ENCODE measurements around the gene PKP1.

Gene PKP1

GRCh38 chr1:201310251-201310985 is 27.1 kb downstream of the PKP1 start:
- Histone ChIP-seq H3K4me2 (ENCODE audit: low read length) (no peak overlapping the region), H3K9me2 (ENCODE audit: low read depth, low read length) (no peaks in the 10 kb centered on the region), H3K4me1 (ENCODE audit: insufficient read depth, low read length, severe bottlenecking) (no peaks in the 10 kb centered on the region), H4K20me1 (ENCODE audit: insufficient read depth, low read length) (no peaks in the 10 kb centered on the region), H3K36me3 (ENCODE audit: insufficient read depth, low read length) (no peaks in the 10 kb centered on the region), H3K27me3 (ENCODE audit: insufficient read depth, low read length) (0 out of 2 replicates have a peak, but pooled peaks cover 5% of the 10 kb centered on the region), H3K9ac (ENCODE audit: low read length) (no peak overlapping the region), H3K27ac (ENCODE audit: low read depth, low read length, poor library complexity, severe bottlenecking) (no peak overlapping the region), H3K79me2 (ENCODE audit: insufficient read depth, low read length) (no peaks in the 10 kb centered on the region), H3K9me3 (ENCODE audit: low read length) (no peaks in the 10 kb centered on the region), H3F3A (ENCODE audit: insufficient read depth, low read length) (no peaks in the 10 kb centered on the region), H3K4me3 (ENCODE audit: low read depth, low read length, poor library complexity, severe bottlenecking) (no peak overlapping the region), H2AFZ (ENCODE audit: low read length) (no peak overlapping the region)
- TF ChIP-seq EZH2 (IDR thresholded peaks at IDR 0.05; ENCODE audit: borderline replicate concordance, low read length), result no peak
- TF ChIP-seq, protein P1, sequence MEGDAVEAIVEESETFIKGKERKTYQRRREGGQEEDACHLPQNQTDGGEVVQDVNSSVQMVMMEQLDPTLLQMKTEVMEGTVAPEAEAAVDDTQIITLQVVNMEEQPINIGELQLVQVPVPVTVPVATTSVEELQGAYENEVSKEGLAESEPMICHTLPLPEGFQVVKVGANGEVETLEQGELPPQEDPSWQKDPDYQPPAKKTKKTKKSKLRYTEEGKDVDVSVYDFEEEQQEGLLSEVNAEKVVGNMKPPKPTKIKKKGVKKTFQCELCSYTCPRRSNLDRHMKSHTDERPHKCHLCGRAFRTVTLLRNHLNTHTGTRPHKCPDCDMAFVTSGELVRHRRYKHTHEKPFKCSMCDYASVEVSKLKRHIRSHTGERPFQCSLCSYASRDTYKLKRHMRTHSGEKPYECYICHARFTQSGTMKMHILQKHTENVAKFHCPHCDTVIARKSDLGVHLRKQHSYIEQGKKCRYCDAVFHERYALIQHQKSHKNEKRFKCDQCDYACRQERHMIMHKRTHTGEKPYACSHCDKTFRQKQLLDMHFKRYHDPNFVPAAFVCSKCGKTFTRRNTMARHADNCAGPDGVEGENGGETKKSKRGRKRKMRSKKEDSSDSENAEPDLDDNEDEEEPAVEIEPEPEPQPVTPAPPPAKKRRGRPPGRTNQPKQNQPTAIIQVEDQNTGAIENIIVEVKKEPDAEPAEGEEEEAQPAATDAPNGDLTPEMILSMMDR (IDR thresholded peaks at IDR 0.05; ENCODE audit: low read length), result no peak

GRCh38 chr1:201310986-201311355 is 27.7 kb downstream of the PKP1 start:
- H3K9ac ChIP-seq (ENCODE audit: low read length), result no peak overlapping the region
- no peak overlapping the region for H3K27ac ChIP-seq (ENCODE audit: low read depth, low read length, poor library complexity, severe bottlenecking)
- 0 out of 2 replicates have a peak, but pooled peaks cover 5% of the 10 kb centered on the region for H3K27me3 ChIP-seq (ENCODE audit: insufficient read depth, low read length)
- H3K79me2 ChIP-seq (ENCODE audit: insufficient read depth, low read length), result no peaks in the 10 kb centered on the region
- H2AFZ ChIP-seq (ENCODE audit: low read length), result no peak overlapping the region
- TF ChIP-seq EZH2 (IDR thresholded peaks at IDR 0.05; ENCODE audit: borderline replicate concordance, low read length), result no peak
- TF ChIP-seq, protein P1 (IDR thresholded peaks at IDR 0.05; ENCODE audit: low read length), result no peak
- no peaks in the 10 kb centered on the region for H3F3A ChIP-seq (ENCODE audit: insufficient read depth, low read length)
- no peaks in the 10 kb centered on the region for H3K36me3 ChIP-seq (ENCODE audit: insufficient read depth, low read length)
- H4K20me1 ChIP-seq (ENCODE audit: insufficient read depth, low read length), result no peaks in the 10 kb centered on the region
- H3K4me3 ChIP-seq (ENCODE audit: low read depth, low read length, poor library complexity, severe bottlenecking), result no peak overlapping the region
- H3K4me2 ChIP-seq (ENCODE audit: low read length), result no peak overlapping the region
- H3K4me1 ChIP-seq (ENCODE audit: insufficient read depth, low read length, severe bottlenecking), result no peaks in the 10 kb centered on the region
- H3K9me3 ChIP-seq (ENCODE audit: low read length), result no peaks in the 10 kb centered on the region
- H3K9me2 ChIP-seq (ENCODE audit: low read depth, low read length), result no peaks in the 10 kb centered on the region

DNA sequence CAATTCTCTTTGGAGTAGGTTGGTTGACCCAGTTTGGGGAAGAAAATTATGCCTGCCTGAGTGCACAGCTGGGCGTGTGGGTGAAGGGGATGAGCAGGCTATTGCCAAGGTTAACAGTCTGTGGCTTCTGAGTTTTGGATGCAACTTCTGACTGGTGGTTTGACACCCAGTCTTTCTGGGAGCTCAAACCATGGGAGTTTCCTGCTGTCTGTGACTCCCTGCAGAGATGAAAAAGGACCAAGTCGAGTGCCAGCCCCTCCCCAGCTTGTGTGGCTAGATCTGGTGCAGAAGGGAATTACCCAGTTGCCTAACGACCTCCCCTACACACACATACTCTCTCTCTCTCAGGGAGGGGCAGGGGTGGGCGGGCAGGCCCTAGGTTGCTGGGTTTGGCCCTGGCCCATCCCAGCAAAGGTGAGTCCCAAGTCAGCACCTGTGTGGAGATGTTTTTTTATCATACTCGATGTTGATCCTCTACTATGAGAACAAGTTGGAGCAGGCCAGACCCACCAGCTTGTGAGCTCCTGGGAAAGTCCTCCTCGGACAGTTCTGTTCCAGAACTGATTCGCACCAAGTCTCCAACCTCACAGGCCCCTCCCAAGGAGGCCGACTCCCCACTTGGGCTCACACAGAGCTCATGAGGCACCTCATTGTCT is 28.2 kb downstream of the PKP1 start:
- TF ChIP-seq, protein P1 (IDR thresholded peaks at IDR 0.05; ENCODE audit: low read length), result no peak
- TF ChIP-seq EZH2 (IDR thresholded peaks at IDR 0.05; ENCODE audit: borderline replicate concordance, low read length), result no peak
- H3K36me3 ChIP-seq (ENCODE audit: insufficient read depth, low read length), result no peaks in the 10 kb centered on the region
- no peaks in the 10 kb centered on the region for H4K20me1 ChIP-seq (ENCODE audit: insufficient read depth, low read length)
- H3F3A ChIP-seq (ENCODE audit: insufficient read depth, low read length), result no peaks in the 10 kb centered on the region
- no peak overlapping the region for H3K9ac ChIP-seq (ENCODE audit: low read length)
- no peak overlapping the region for H3K4me2 ChIP-seq (ENCODE audit: low read length)
- no peaks in the 10 kb centered on the region for H3K9me3 ChIP-seq (ENCODE audit: low read length)
- peaks cover 5% of the 10 kb centered on the region; the same call in 1 of the 2 replicates for H3K27me3 ChIP-seq (ENCODE audit: insufficient read depth, low read length)
- no peak overlapping the region for H3K4me3 ChIP-seq (ENCODE audit: low read depth, low read length, poor library complexity, severe bottlenecking)
- no peaks in the 10 kb centered on the region for H3K4me1 ChIP-seq (ENCODE audit: insufficient read depth, low read length, severe bottlenecking)
- H3K79me2 ChIP-seq (ENCODE audit: insufficient read depth, low read length), result no peaks in the 10 kb centered on the region
- H3K27ac ChIP-seq (ENCODE audit: low read depth, low read length, poor library complexity, severe bottlenecking), result no peak overlapping the region
- H2AFZ ChIP-seq (ENCODE audit: low read length), result no peak overlapping the region
- H3K9me2 ChIP-seq (ENCODE audit: low read depth, low read length), result no peaks in the 10 kb centered on the region
